Hindlimb muscle (tissue), 1 donor: ENCODE results near the gene KRTAP1-1. TPM values are rescaled to one million over a fixed set of nuclear protein-coding genes. Genes with fewer than 3 reads are reported as not detected.
"Not testable (repeated sequence)": the region's sequence is repeated elsewhere in the genome, so short reads cannot be mapped to it uniquely, and the experiment has no call there.

ENCODE experiments used
- DNase-seq: peaks from one replicate; pipeline ENCODE4 v3.0.0-alpha.2; 2013
- polyA plus RNA-seq: library from polyadenylated mRNA; unstranded; fragments of 120-200 nt; gene quantifications from one replicate; pipeline ENCODE4 v1.2.1, GENCODE V29; 2013; ENCODE audit not compliant: insufficient read length

KRTAP1-1 gene
- polyA plus RNA-seq, 1 donor, result not detected

DNA sequence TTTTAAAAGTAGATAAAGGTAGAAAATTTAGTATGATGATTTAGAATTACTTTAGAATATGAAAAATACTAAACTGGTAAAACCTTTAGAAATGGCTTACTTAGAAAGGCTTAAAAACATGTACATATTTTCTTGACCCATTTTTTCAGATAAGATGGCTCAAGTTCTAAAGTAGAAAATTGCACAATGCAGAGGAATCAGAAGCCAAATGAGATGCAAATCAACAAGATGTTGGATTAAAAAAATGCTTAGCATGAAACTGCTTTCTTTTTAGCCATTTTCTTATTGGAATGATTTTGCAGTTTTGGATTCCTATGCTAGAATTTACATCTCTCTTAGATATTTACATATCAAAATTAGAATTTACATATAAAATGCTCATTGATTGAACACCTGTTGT lies 30.8 kb downstream of the KRTAP1-1 start:
- DNase-seq, result no peak

DNA sequence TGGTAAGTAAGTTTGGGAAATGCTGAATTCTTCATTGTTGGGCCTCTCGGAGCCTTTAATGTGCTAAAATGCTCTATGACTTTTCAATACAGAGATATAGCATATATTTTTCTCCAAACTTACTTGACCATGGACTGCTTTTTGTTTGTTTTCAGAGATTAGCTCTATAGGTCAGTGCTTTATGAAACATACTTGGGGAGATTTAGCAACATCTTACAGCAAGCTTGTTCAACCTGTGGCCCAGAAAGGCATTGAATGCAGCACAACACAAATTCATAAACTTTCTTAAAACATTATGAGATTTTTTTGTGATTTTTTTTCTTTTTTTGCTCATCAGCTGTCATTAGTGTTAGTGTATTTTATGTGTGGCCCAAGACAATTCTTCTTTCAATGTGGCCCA lies 31.3 kb downstream of the KRTAP1-1 start:
- no peak for DNase-seq

DNA sequence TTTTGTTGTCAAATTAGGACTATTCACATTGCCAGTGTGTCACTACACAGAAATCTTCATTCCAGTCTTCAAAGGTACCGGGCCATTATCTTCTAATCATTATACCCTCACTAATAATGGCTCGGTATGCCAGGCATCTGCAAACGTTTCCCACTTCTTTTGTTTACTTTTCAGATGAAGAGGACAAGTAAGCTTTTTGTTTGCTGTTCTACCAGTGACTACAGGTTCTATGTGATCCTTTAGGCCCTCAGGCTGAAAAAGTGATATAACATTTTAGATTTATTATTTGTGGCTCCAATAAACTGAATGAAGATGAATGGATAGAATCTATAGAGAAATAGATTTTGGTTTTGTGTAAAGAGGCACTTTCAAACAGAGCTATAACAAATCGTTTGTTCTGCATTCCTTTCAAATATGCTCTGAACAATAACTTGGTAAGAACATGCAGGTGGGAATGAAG lies 31.9 kb downstream of the KRTAP1-1 start:
- DNase-seq, result no peak

DNA sequence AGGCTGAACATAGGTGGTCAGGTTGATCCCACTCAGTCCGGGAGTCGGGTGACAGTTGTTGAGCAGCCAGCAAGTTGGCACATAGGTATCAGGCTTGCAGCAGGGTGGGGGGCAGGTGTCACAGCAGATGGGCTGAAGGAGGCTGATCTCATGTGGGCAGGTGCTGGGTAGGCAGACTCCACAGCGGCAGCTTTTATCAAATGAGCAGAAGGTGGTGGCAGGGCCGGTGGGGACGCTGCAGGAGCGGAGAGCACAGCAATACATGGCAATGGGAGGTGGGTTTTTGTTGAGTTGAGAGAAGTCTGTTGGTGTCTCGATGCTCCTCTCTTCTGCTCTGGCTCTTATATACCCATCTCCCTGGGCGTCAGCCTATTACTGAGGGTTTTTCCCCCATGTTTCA lies 32.4 kb downstream of the KRTAP1-1 start, which contains the start of gene KRTAP3-1:
KRTAP3-1 (minus strand) TSS at position 318 of the 400 bp plus-strand sequence; CDS start at position 264, 54 bp downstream.
- DNase-seq, result no peak

DNA sequence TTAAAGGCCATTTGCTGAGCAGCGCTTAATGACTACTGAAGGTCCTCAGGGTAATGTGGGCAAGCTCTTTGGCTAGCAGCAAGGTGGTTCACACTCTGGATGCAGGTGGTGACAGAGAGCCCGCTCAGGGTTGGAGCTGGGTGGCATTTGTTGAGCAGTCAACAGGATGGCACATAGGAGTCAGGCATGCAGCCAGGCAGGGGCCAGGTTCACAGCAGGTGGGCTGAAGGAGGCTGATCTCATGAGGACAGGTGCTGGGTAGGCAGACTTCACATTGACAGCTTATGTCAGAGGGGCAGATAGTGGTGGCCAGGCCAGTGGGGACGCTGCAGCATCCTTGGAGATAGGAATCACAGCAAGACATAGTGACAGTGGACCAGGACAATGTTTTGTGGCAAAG lies 36.9 kb downstream of the KRTAP1-1 start:
- no peak for DNase-seq

DNA sequence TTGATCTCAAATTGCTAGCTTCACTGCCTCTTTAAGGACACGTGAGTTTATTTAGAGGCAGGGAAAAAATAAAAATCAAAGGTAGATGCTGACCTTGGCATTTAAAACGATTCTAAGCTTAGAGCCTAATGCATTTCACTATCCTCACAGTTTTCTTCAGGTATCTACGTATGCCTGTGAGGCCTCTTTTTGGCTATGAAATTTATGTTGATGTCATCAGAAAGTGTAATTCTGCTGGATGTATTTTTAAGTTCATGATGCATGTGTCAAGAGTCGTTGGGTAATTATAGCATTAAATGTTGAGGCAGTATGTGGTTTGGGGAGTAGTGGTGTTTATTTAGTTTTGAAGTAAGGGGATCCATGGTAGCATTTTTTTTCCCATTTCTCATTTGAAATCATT lies 37.3 kb downstream of the KRTAP1-1 start:
- DNase-seq, result no peak

DNA sequence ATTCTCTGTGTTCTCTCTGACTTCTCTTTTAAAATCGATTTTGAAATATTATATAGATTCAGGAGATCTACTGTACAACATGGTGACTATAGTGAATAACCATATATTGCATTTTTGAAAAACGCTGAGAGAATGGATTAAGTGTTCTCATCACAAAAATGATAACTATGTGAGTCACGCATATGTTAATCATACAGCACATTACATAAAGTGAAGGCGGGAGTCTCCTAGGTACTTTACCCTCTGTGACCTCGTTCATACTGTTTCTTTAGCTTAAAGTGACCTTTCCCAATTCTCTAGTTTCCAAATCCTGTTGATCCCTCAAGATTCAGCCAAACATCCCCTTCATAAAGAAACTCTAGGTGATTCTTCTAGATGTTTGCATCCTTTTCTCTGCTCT lies 38.4 kb downstream of the KRTAP1-1 start:
- no peak for DNase-seq

DNA sequence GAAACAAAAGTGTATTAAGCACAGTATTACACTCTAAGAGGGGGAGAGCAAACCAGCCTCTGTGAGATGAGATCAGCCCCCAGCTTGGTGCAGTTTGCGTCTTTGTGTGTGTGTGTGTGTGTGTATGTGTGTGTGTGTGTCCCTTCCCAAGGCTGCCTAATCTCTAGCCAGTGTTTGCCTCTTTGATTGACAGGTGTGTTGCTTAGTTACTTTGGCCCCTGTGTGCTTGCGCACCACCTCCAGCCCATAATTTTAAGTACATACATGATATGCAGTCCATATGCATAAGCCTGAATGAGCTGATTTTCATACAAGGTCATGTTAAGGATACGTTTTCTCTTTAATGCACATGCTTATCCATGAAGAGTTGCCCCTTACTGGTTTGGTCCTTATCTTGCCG lies 39.5 kb downstream of the KRTAP1-1 start:
- no peak for DNase-seq

DNA sequence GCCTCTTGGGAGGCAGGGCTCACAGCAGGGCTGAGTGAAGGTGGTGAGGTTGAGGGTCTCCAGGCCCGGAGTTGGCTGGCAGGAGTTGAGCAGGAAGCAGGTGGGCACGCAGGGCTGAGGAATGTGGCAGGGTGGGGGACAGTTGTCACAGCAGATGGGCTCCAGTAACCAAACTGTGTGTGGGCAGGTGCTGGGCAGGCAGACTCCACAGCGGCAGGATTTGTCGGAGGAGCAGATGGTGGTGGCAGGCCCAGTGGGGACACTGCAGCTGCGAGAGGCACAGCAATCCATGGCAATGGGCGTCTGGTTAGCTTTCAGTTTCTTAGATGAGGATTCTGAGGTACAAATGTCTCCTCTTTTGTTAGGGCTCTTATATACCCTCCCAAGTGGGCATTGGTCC lies 41.7 kb downstream of the KRTAP1-1 start, which contains the start of gene KRTAP3-2:
KRTAP3-2 (minus strand) TSS at position 344 of the 400 bp plus-strand sequence; CDS start at position 291, 53 bp downstream.
- DNase-seq, result not testable (repeated sequence)

DNA sequence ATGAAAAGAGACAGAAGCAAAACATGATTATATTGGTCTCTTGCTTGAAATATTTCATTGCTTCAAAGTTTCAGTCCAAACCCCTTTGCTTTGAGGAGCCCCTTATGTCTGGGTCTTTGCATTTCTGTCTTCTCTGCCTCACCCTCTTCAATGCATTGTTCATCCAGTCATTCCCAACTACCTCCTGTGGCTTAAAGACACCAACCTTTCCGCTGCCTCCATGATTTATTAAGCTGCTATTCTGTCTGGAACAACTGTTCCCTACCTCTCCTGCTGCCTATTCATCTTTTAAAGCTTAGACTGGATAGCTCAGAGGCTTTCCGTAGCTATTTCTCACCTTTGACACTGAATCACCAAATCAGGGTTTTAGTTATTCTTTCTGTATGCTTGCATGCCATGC lies 43.9 kb downstream of the KRTAP1-1 start:
- DNase-seq, result no peak

DNA sequence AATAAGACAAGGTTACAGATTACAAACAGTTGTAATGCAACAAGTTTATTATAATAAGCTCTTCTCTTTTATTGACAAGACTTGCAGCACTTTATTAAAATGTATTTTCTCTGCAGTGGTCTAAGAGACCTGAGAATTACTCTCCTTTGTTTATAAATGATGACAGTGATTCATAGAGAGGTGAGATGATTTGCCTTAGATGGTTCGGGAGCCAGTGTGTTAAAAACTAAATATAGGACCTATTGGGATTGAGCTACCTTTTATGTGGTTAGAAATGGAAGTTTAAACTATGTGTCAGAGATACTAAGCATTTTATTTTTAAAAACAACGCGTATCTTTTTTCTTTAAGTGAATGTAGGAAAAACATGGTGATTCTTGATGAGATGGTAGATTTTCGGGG lies 44.4 kb downstream of the KRTAP1-1 start:
- no peak for DNase-seq

DNA sequence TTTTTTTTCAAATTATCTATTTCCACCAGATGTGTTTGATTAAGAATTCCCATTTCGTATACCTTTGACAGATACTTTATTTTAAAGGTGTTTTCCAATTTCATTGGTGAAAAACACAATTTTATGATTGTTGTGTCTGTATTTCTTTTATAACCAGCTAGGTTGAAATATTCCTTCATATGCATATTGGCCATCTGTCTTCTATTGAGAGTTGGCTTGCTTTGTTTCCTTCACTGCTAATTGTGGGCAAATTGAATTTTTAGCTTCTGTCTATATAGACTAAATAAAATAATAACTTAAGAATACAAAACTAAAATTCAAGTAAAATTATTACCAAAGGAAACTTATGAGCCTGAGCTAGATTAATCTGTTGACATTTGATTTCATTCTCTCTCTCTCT lies 46.1 kb downstream of the KRTAP1-1 start:
- DNase-seq, result no peak

DNA sequence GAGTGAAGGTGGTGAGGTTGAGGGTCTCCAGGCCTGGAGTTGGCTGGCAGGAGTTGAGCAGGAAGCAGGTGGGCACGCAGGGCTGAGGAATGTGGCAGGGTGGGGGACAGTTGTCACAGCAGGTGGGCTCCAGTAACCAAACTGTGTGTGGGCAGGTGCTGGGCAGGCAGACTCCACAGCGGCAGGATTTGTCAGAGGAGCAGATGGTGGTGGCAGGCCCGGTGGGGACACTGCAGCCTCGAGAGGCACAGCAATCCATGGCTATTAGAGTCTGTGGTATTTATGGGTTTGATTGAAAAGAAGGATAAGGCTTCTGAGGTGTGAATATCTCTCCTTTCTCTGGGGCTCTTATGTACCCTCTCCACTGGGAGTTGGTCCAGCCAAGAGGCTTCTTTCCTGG lies 47.4 kb downstream of the KRTAP1-1 start, which contains the start of gene KRTAP3-3:
KRTAP3-3 (minus strand) TSS at position 326 of the 400 bp plus-strand sequence; CDS start at position 259, 67 bp downstream.
- no peak for DNase-seq

DNA sequence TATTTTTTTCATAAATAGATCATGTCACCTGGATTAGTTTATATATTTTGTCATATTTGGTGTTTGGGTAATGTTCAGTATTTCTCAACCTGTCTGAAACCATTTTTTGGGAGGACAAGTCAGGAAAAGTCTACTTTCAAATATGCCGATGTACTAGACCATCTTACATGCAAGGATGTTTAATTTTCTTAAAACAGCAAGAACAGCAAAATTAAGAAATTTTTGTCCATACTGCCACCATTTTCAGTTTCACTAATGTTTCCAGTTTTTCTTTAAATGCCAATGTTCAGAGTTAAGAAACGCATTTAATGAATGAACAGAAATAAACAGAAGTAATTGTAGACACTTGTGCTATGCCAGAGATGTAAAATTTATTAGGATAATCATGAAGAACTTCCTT lies 48.2 kb downstream of the KRTAP1-1 start:
- DNase-seq, result no peak

DNA sequence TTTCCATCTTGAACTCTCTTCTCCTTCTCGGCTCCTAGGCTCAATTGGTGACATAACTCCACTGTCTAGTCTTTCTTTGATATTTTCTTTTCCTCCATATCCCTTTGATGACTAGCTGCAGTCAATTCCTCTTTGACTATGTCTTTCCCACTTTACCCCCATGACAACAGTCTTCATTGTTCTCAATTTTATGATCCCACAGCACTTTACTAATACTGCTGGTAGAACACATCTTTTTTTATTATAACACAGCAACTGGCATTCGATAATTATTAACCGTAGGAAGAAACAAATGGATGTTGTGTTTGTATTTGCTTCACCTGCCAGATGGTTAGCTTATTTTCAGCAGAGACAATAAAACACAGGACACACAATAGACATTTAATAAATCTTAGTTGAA lies 48.6 kb downstream of the KRTAP1-1 start:
- DNase-seq, result no peak

Other genes with a start within 250 kb of the KRTAP1-1 start
- gene KRT28, start 241.5 kb downstream of the KRTAP1-1 start, polyA plus RNA-seq, result not detected
- 61.7 TPM for gene KRT10, start 218.8 kb downstream of the KRTAP1-1 start, polyA plus RNA-seq
- gene KRT12, start 174.2 kb downstream of the KRTAP1-1 start, polyA plus RNA-seq, result 0.31 TPM
- not detected for gene KRT20, start 156.2 kb downstream of the KRTAP1-1 start, polyA plus RNA-seq
- gene KRT23, start 103.8 kb downstream of the KRTAP1-1 start, polyA plus RNA-seq, result 0.23 TPM
- gene KRT39, start 74.5 kb downstream of the KRTAP1-1 start, polyA plus RNA-seq, result 2.9 TPM
- 3.9 TPM for gene KRT40, start 57.1 kb downstream of the KRTAP1-1 start, polyA plus RNA-seq
- gene KRTAP3-3, start 47.3 kb downstream of the KRTAP1-1 start, polyA plus RNA-seq, result not detected
- gene KRTAP3-2, start 41.5 kb downstream of the KRTAP1-1 start, polyA plus RNA-seq, result 0.28 TPM
- gene KRTAP3-1, start 32.3 kb downstream of the KRTAP1-1 start, polyA plus RNA-seq, result not detected
- gene KRTAP1-5, start 14.2 kb downstream of the KRTAP1-1 start, polyA plus RNA-seq, result not detected
- gene KRTAP1-4, start 11.3 kb downstream of the KRTAP1-1 start, polyA plus RNA-seq, result not detected
- gene KRTAP1-3, start 6.6 kb downstream of the KRTAP1-1 start, polyA plus RNA-seq, result not detected
- not detected for gene KRTAP2-1, start 5.9 kb upstream of the KRTAP1-1 start, polyA plus RNA-seq
- gene KRTAP2-2, start 13.8 kb upstream of the KRTAP1-1 start, polyA plus RNA-seq, result not detected
- not detected for gene KRTAP2-3, start 18.7 kb upstream of the KRTAP1-1 start, polyA plus RNA-seq
- not detected for gene KRTAP2-4, start 24.4 kb upstream of the KRTAP1-1 start, polyA plus RNA-seq
- gene KRTAP4-7, start 42.7 kb upstream of the KRTAP1-1 start, polyA plus RNA-seq, result not detected
- not detected for gene KRTAP4-8, start 56.7 kb upstream of the KRTAP1-1 start, polyA plus RNA-seq
- gene KRTAP4-16, start 60.8 kb upstream of the KRTAP1-1 start, polyA plus RNA-seq, result not detected
- gene KRTAP4-9, start 63.9 kb upstream of the KRTAP1-1 start, polyA plus RNA-seq, result not detected
- not detected for gene KRTAP4-11, start 76.9 kb upstream of the KRTAP1-1 start, polyA plus RNA-seq
- not detected for gene KRTAP4-12, start 82.7 kb upstream of the KRTAP1-1 start, polyA plus RNA-seq
- gene KRTAP4-6, start 99.1 kb upstream of the KRTAP1-1 start, polyA plus RNA-seq, result not detected
- not detected for gene KRTAP4-5, start 108.4 kb upstream of the KRTAP1-1 start, polyA plus RNA-seq
- not detected for gene KRTAP4-4, start 119.3 kb upstream of the KRTAP1-1 start, polyA plus RNA-seq
- not detected for gene KRTAP4-3, start 126.8 kb upstream of the KRTAP1-1 start, polyA plus RNA-seq
- gene KRTAP4-2, start 136.8 kb upstream of the KRTAP1-1 start, polyA plus RNA-seq, result not detected
- gene KRTAP4-1, start 143.5 kb upstream of the KRTAP1-1 start, polyA plus RNA-seq, result not detected
- not detected for gene KRTAP9-1, start 148.4 kb upstream of the KRTAP1-1 start, polyA plus RNA-seq
- not detected for gene KRTAP9-2, start 185.2 kb upstream of the KRTAP1-1 start, polyA plus RNA-seq
- gene KRTAP9-3, start 191.0 kb upstream of the KRTAP1-1 start, polyA plus RNA-seq, result not detected
- not detected for gene KRTAP9-8, start 196.5 kb upstream of the KRTAP1-1 start, polyA plus RNA-seq
- not detected for gene KRTAP9-4, start 208.2 kb upstream of the KRTAP1-1 start, polyA plus RNA-seq
- not detected for gene KRTAP9-9, start 213.9 kb upstream of the KRTAP1-1 start, polyA plus RNA-seq
- gene KRTAP9-6, start 223.9 kb upstream of the KRTAP1-1 start, polyA plus RNA-seq, result 0.30 TPM
- not detected for gene KRTAP9-7, start 234.2 kb upstream of the KRTAP1-1 start, polyA plus RNA-seq